Aorta (tissue), 5 donors: ENCODE results near the gene THSD4. TPM values are rescaled to one million over a fixed set of nuclear protein-coding genes. Genes with fewer than 3 reads are reported as not detected.

Experiments
- ATAC-seq: fragments of 200-7000 bp; cut with Tn5 transposase; one replicate; pipeline ENCODE4 v1.9.1; 2022; ENCODE audit warnings: moderate library complexity; ENCODE audit not compliant: low FRiP score
- DNase-seq, 2 donors: peaks; one replicate each; pipeline ENCODE4 v3.0.0-alpha.2; 2020
- H3K27ac ChIP-seq, 2 donors: one replicate each; pipeline ENCODE4 v1.5.1; 2013; ENCODE audit warnings: low read length in 2 of 2, mild to moderate bottlenecking in 2 of 2, moderate library complexity in 2 of 2, control low read depth in 1 of 2, inconsistent platforms in 1 of 2, low read depth in 1 of 2
- H3K27me3 ChIP-seq, 2 donors: one replicate each; pipeline ENCODE4 v1.6.1; 2013; ENCODE audit warnings: control low read depth in 1 of 2, low read length in 1 of 2, mild to moderate bottlenecking in 1 of 2, moderate library complexity in 1 of 2; ENCODE audit not compliant: insufficient read depth in 2 of 2, control insufficient read depth in 1 of 2
- H3K36me3 ChIP-seq, 2 donors: one replicate each; pipeline ENCODE4 v1.6.1; 2013; ENCODE audit warnings: control low read depth in 1 of 2, low read length in 1 of 2, mild to moderate bottlenecking in 1 of 2; ENCODE audit not compliant: insufficient read depth in 2 of 2, control insufficient read depth in 1 of 2
- H3K4me1 ChIP-seq, 2 donors: one replicate each; pipeline ENCODE4 v1.6.1; 2013; ENCODE audit warnings: low read length in 2 of 2, control low read depth in 1 of 2, mild to moderate bottlenecking in 1 of 2, moderate library complexity in 1 of 2; ENCODE audit not compliant: insufficient read depth in 2 of 2, control insufficient read depth in 1 of 2
- H3K4me3 ChIP-seq, 2 donors: one replicate each; pipeline ENCODE4 v1.5.1; 2013; ENCODE audit warnings: low read length in 2 of 2, control low read depth in 1 of 2, mild to moderate bottlenecking in 1 of 2
- H3K9me3 ChIP-seq: one replicate; pipeline ENCODE4 v1.6.1; 2013; ENCODE audit warnings: mild to moderate bottlenecking, low read length; ENCODE audit not compliant: control insufficient read depth
- WGBS, 2 donors: extraction: QIAGEN DNeasy Blood & Tissue Kit; methylation state at CpG; one replicate each; pipeline ENCODE4 v1.1.7; 2013; 5-methylcytosine and 5-hydroxymethylcytosine counted together
- intact Hi-C, 2 donors: fragments of 100-400 bp; cut with DNase I; formaldehyde crosslinking; loops; one replicate each; pipeline versions ENCODE4 v1.14.2 to v1.15.0; 2022
- polyA plus RNA-seq, 2 donors: library from polyadenylated mRNA; stranded (reverse); fragments of 200-250 nt; gene quantifications; one replicate each; pipeline ENCODE4 v1.2.3, GENCODE V29; 2013
- total RNA-seq, 2 donors: library from RNA; stranded (reverse); fragmentation: NEBNext Ultra II Directional; extraction: Animal tissue kit (Norgen Biotek cat#: 25700); gene quantifications; one replicate each; pipeline ENCODE4 v1.2.1, GENCODE V29; 2021
- donor health status: healthy with polysubstance abuse.
- donor health status: Bipolar disorder and iron deficiency.
- donor health status: DM: no; HTN: no; CAD: no.
- donor health status: DM: no; HTN: no; CAD: no.
- donor health status: DM: yes; HTN: yes; CAD: no.

Gene THSD4
- total and polyA plus RNA-seq, 4 donors, result 6.3 to 143 (median 30.3) TPM

DNA sequence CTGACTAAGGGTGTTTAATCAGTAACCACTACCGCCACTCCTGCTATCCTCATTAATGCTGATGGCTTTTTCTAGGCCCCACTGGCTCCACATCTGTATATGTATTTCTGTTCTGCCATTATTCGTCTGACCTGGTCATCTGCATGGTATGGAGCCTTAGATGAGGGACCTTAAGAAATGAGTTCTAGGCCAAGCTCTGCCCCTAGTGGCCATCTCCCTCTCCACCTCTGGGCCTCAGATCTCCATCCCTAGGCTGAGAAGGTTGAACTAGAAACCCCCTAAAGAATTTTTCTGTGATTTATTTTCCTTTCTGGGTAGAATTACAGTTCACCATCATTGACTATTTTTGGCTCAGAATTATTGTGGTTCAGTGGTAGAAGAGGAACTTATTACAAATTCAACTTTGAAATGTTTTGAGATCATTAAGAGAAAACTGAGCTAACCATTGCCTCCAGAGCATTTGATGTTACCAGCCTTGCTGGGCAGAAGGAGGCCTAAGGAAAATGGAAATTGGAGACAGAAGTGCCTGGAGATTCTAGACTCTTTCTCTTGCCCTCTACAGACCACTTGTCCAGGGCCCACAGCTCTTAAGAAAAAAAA lies 369.9 kb downstream of the THSD4 start:
- Histone ChIP-seq H3K4me1 (peaks cover 0 to 9% of the 10 kb centered on the region in 2 donors), H3K27me3 (no peaks in the 10 kb centered on the region), H3K27ac (no peak overlapping the region), H3K9me3 (no peaks in the 10 kb centered on the region), H3K36me3 (no peaks in the 10 kb centered on the region), H3K4me3 (no peak overlapping the region)
- no peak for DNase-seq
- intact Hi-C loops, result no loop called here
- 90 to 96% methylated on average over 2 of the region's 2 CpGs for WGBS, 2 donors
- ATAC-seq, result no peak

DNA sequence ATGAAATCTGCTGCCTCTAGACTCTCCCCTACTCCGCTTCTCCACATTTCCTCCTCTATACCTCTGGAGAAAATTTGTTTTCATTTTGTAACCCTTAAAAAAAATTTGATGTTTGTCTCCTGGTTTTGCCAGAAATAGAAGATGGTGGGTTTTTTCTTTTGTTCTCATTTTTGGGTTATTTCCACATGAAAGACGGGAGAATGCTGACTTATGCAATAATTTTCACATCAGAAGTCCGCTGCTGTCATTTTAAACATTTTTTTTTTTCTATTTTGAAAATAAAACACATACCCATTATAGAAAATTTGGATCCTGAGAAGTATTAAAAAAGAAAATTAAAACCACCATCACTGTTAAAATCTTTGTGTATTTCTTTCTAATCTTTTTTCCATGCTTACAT lies 374.3 kb downstream of the THSD4 start:
- H3K27me3 ChIP-seq, result no peaks in the 10 kb centered on the region
- H3K9me3 ChIP-seq, result peaks cover 1% of the 10 kb centered on the region
- ATAC-seq, result no peak
- no peak for DNase-seq
- whole genome bisulfite sequencing, 2 donors, result 89 to 95% methylated on average over 3 of the region's 3 CpGs
- no peak overlapping the region for H3K4me3 ChIP-seq
- H3K4me1 ChIP-seq, result peaks cover 0 to 7% of the 10 kb centered on the region in 2 donors
- no peak overlapping the region for H3K27ac ChIP-seq
- no peaks in the 10 kb centered on the region for H3K36me3 ChIP-seq
- intact Hi-C loops, result no loop called here

DNA sequence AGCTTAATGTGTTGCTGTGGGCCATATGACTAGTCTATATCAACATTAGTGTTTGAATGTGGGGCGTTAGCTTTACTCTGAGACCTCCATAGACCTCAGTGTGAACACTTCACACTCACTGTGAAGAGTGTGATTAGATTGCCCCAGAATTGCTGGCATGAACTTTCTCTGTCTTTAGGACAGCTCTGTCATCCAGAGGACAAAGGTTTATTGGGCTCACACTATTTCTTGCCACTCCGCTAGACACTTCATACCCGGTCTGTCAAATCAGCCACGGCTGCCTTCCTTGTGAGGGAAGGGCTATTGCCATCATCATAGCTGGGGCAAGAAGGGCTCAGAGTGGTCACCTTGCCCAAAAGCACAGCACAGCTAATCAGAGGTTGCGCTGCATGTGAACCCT lies 378.3 kb downstream of the THSD4 start:
- DNase-seq (no peak), ATAC-seq (no peak)
- no peak overlapping the region for H3K4me3 ChIP-seq
- no peaks in the 10 kb centered on the region for H3K36me3 ChIP-seq
- H3K27me3 ChIP-seq, result no peaks in the 10 kb centered on the region
- H3K27ac ChIP-seq, result no peak overlapping the region
- intact Hi-C loops, result no loop called here
- 89% methylated on average over 5 of the region's 5 CpGs for WGBS, 2 donors
- H3K9me3 ChIP-seq, result peaks cover 1% of the 10 kb centered on the region
- H3K4me1 ChIP-seq, result peaks cover 0 to 3% of the 10 kb centered on the region in 2 donors

DNA sequence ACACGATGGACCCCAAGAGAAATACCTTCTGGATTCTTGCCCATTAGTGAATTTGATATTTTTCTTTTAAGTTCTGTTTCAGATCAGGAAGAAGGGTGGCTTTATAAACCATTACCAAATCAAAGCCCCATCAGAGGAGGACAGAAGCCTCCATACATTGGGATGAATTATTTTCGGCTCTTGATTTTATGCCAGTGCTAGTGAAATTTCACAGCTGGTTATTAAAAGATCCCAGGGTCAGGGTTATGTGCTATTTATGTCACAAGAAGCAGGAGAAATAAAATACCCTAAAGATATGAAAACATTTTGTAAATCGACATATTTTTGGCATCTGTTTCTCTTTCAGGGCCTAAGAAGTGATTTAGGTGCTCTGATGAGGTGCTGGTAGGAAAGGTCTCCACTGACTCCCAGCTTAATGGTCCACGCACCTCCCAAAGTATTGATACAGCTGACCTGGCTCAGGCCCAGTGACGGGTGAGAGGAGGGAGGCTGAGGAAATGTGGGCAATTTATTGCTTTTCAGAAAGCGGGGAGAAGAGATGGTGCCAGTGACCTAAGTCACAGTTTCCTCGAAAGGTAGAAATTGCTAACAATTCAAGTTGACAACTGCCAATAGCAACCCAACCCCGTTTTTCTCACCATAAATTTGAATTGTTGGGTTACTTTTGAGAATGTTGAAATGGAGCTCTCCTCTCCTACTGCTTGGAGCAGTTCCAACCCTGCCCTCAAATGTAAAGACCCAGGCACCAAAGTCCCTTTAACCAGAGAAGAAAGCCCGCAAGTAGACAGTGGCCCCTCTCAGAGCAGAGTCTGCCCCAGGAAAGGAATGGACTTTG lies 379.5 kb downstream of the THSD4 start:
- Histone ChIP-seq H3K27me3 (no peaks in the 10 kb centered on the region), H3K4me1 (peaks cover 0 to 3% of the 10 kb centered on the region in 2 donors), H3K36me3 (no peaks in the 10 kb centered on the region), H3K4me3 (no peak overlapping the region), H3K9me3 (peaks cover 1% of the 10 kb centered on the region), H3K27ac (no peak overlapping the region)
- 62 to 71% methylated on average over 9 of the region's 9 CpGs for WGBS, 2 donors
- intact Hi-C loops, result no loop called here
- ATAC-seq (no peak), DNase-seq (no peak)

DNA sequence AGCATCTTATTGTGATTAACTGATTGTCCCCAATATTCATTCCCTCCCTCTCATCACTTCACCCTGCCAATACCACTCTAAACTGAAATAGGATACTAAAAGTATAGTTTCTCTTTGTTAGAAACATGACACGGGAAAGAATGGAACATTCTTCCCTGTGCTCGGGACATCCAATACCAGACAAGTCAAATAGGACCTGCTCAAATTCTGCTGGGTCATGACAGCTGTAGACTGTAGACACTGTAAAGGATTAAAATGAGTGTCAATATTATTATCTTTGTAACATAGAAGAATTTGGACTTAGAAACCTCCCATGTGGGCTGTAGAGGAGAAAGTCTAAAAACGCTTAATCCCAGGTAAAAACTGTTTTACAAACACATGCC lies 380.1 kb downstream of the THSD4 start:
- ATAC-seq, result no peak
- 62 to 63% methylated on average over 3 of the region's 3 CpGs for WGBS, 2 donors
- no peak overlapping the region for H3K4me3 ChIP-seq
- peaks cover 0 to 3% of the 10 kb centered on the region in 2 donors for H3K4me1 ChIP-seq
- H3K9me3 ChIP-seq, result peaks cover 1% of the 10 kb centered on the region
- no peaks in the 10 kb centered on the region for H3K27me3 ChIP-seq
- no peak overlapping the region for H3K27ac ChIP-seq
- intact Hi-C loops, result no loop called here
- H3K36me3 ChIP-seq, result no peaks in the 10 kb centered on the region
- no peak for DNase-seq

DNA sequence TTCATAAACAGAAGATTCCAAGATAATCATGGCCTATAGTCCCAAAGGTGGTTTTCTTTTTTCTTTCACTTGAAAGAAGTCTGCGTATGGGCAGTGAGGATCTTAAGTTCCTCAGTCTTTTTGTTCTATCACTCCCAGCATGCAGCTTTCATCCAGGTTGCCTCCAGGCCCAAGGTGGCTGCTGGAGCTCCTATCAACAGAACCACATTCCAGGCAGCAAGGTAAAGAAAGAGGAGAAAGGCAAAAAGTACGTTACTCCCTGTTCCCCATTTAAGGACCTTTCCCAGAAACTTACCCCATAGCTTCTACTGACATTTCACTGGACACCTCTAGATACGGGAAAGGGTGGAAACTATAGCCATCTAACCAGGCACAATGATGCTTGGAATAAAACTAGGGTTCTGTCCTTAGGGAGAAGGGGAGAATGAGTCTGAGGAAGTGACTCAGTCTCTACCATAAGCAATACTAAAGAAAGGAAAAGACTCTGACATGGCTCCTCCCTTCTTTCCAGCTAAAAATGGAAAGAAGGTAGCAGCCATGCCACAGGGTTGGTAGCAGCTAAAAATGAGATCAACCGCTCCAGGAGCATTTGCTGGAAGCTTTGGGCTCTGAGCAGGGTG lies 381.2 kb downstream of the THSD4 start:
- peaks cover 2 to 3% of the 10 kb centered on the region in 2 donors for H3K4me1 ChIP-seq
- 48 to 57% methylated on average over 4 of the region's 4 CpGs for WGBS, 2 donors
- no peak overlapping the region for H3K4me3 ChIP-seq
- H3K27me3 ChIP-seq, result no peaks in the 10 kb centered on the region
- DNase-seq (no peak), ATAC-seq (no peak)
- intact Hi-C loops, result no loop called here
- H3K9me3 ChIP-seq, result no peaks in the 10 kb centered on the region
- peak overlapping the region in 1 of 2 donors; percentile 48 for H3K27ac ChIP-seq
- H3K36me3 ChIP-seq, result no peaks in the 10 kb centered on the region

DNA sequence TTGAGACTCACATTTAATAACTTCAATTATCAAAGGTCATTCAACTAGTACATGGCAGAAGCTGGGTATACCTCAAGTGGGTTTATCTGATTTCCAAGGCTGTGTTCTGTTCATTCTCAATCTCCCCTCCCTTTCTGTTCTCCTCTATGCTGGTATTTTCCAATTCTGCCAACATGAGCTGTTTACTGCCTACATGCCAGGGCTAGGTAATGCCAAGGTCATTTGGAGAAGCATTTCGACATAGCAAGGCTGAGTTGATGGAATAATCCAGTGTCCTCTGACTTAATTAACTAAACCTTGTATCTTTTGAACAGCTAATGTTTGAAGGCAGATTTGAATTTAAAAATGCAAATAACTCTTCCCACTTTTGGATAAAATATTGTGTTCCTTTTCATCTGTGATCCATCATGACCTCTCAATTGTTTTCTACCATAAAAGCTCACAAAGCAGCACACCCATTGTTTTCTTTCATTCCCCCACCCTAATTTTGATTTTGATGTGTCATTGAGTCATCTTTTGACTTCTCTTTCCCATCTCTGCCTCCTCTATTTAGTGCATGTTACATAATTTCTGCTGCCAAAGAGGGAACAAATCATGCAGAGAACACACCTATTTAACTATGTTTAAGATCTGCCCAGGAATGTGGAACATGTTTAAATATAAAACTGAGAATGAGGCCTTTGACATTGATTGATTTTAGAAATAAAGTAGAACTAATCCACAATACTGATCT lies 386.2 kb downstream of the THSD4 start:
- Histone ChIP-seq H3K27me3 (no peaks in the 10 kb centered on the region), H3K4me1 (peaks cover 3 to 7% of the 10 kb centered on the region in 2 donors), H3K27ac (no peak overlapping the region), H3K9me3 (no peaks in the 10 kb centered on the region), H3K4me3 (no peak overlapping the region), H3K36me3 (no peaks in the 10 kb centered on the region)
- DNase-seq (no peak), ATAC-seq (no peak)
- intact Hi-C loops, result no loop called here
- WGBS, 2 donors, result 18 to 21% methylated on average over 1 of the region's 1 CpG

DNA sequence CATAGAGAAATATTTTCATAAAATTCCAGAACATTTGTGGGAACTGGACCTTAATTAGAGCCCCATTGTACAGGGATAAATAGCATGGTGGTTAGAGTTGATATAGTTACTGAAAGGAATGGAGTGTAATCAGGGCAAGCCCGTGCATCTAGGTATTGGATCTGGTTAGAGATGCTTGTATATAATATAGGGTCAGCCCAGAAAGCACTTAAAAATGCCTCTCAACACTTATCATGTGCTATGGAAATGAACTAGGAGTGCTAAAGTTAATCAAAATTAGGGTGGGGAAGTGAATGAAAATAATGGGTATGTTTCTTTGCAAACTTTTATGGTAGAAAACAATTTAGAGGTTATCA lies 386.8 kb downstream of the THSD4 start:
- Histone ChIP-seq H3K36me3 (no peaks in the 10 kb centered on the region), H3K27me3 (no peaks in the 10 kb centered on the region), H3K4me3 (no peak overlapping the region), H3K4me1 (peaks cover 3 to 4% of the 10 kb centered on the region in 2 donors), H3K9me3 (no peaks in the 10 kb centered on the region), H3K27ac (no peak overlapping the region)
- DNase-seq, result no peak
- WGBS, 2 donors, result 32 to 58% methylated on average over 1 of the region's 1 CpG
- ATAC-seq, result no peak
- intact Hi-C loops, result no loop called here
